HG02884 (cell line): Measurements from ENCODE around the gene POLR1A.

Experiments
- ATAC-seq: cut with Tn5 transposase; IDR thresholded peaks from one replicate; pipeline ENCODE4 v1.9.1; 2021; ENCODE audit warnings: mild to moderate bottlenecking, moderate library complexity; ENCODE audit not compliant: unreplicated experiment

POLR1A gene

GRCh38 chr2:86038291-86039081, 67.2 kb downstream of the POLR1A start:
- no peak for ATAC-seq

GRCh38 chr2:86037795-86038192, 67.9 kb downstream of the POLR1A start:
- no peak for ATAC-seq

- ATAC-seq = no peak
Measured at GRCh38 chr2:86037141-86037794, 68.4 kb downstream of the POLR1A start.

- ATAC-seq = no peak
Measured at GRCh38 chr2:86036669-86037138, 69.0 kb downstream of the POLR1A start.

- ATAC-seq = peak; percentile 76
Measured at GRCh38 chr2:86035883-86036668, 69.6 kb downstream of the POLR1A start.

GRCh38 chr2:86035376-86035882, 70.3 kb downstream of the POLR1A start:
- no peak for ATAC-seq

- no peak for ATAC-seq
Measured at GRCh38 chr2:86033751-86034692, 71.7 kb downstream of the POLR1A start.

- no peak for ATAC-seq
Measured at GRCh38 chr2:86032861-86033595, 72.7 kb downstream of the POLR1A start.

GRCh38 chr2:86031606-86032005, 74.1 kb downstream of the POLR1A start:
- ATAC-seq = no peak

GRCh38 chr2:86031151-86031550, 74.5 kb downstream of the POLR1A start:
- ATAC-seq = no peak

- ATAC-seq = no peak
Measured at GRCh38 chr2:86029873-86030272, 75.8 kb downstream of the POLR1A start.

GRCh38 chr2:86028766-86029381, 76.8 kb downstream of the POLR1A start:
- no peak for ATAC-seq

- no peak for ATAC-seq
Measured at GRCh38 chr2:86027922-86028765, 77.5 kb downstream of the POLR1A start.

- ATAC-seq = no peak
Measured at GRCh38 chr2:86027196-86027921, 78.3 kb downstream of the POLR1A start.

GRCh38 chr2:86026744-86027065, 79.0 kb downstream of the POLR1A start:
- no peak for ATAC-seq

- no peak for ATAC-seq
Measured at GRCh38 chr2:86025976-86026743, 79.5 kb downstream of the POLR1A start.

GRCh38 chr2:86025229-86025820, 80.4 kb downstream of the POLR1A start:
- no peak for ATAC-seq
